ENCODE data around the gene SPDYE4.
A peak's percentile ranks its signal among the peaks of the same experiment; 100 is the strongest.

Gene SPDYE4

DNA sequence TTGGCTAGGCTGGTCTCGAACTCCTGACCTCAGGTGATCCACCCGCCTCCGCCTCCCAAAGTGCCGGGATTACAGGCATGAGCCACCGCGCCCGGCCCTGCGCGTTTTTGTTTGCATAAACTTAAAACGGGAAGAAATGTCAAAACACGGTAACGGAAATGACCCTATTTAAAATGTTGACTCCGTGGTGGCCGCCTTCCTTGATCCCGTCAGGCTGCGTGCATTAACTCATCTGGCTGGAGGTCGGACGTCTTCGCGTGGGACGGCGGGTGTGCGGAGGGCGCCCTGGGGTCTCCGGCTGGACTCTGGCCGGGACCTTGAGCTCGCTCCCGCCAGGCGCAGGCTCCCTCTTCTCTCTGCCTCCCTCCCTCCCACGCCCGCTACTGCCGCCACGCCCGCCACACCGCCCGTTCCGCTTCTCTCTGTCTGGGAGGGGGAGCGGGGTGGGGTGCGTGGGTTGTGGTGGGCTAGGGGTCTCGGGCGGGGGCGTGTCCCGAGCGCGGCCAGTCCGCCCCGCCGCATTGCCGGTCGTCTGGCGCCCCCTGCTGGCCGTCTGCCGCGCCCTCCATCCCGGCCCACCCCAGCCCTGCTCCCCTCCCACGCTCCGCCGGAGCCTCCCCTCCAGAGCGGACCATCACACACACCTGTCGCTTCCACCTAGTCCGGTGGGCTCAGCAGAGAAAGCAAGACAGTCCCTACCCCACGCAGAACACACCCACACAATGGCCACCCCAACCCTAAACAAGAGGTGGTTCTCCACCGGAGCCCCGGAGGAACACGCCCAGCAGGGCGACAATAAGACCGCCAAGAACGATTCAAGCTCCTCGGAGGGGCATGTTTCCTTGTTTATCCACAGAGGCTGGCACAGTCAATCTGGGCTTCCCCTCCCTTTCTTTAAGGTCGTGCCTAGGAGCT is 12.5 kb downstream of the SPDYE4 start:
- FAIRE-seq (no peak), DNase-seq (ENCODE audit: insufficient read length, low spot score) (peak; percentile 90)
- TF ChIP-seq CTCF (IDR thresholded peaks at IDR 0.05; ENCODE audit: insufficient read depth, missing control alignments): peak; percentile 35

DNA sequence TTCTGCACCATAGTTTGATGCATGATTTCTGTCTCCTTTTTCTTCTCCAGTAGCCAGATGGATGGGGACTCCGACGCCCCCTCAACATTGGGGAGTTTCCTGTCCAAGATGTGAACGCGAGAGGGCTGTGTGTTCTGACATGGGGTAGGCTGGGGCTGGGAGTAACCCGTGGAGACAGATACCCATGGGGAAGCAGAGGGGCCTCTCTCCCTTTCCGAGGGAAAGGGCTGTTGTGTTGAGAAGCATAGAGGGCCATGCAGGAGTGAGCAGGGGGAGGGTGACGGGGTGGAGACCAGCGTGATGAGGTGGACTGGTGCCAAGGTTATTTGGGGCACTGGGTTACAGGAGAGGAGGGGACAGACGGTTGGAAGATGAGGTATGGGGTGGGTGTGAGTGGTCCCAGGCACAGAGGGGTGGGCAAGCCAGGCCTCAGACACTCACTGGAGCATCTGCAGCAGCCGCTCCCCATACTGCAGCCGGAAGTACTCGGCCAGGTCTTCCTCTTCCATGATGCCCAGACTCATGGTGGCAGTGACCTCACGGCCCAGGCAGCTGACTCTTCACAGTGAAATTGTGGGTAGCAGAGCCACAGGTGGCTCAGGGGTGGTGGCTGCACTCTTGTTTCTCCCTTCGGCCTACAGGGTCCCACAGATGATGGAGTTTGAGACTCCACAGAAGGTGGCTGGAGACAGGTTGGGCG is 14.1 kb downstream of the SPDYE4 start:
- FAIRE-seq (no peak), DNase-seq (ENCODE audit: insufficient read length, low spot score) (no peak)
- TF ChIP-seq CTCF (IDR thresholded peaks at IDR 0.05; ENCODE audit: insufficient read depth, missing control alignments): no peak

GRCh38 chr17:8742819-8743218 is 15.5 kb downstream of the SPDYE4 start:
- FAIRE-seq (no peak), DNase-seq (ENCODE audit: insufficient read length, low spot score) (no peak)
- no peak for TF ChIP-seq CTCF (IDR thresholded peaks at IDR 0.05; ENCODE audit: insufficient read depth, missing control alignments)

DNA sequence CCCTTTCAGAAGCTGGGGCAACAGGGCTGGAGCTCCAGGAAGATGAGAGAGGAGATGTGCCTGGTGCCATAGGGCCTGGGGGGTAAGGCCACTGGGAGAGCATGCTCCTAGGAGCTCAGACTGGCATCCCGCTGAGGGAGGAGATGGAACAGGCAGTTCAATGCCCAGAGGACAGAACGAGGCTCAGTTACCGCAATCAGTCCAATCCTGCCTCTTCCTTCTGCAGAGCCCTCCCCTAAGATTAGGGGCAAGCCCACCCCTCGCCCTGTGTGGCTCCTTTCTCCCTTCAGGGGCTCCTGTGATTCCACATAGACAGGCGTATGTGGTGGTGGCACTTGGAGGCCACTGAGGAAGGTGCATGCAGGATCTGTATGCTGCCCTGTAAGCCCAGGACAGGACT is 16.1 kb downstream of the SPDYE4 start:
- DNase-seq (ENCODE audit: insufficient read length, low spot score) (no peak), FAIRE-seq (no peak)

GRCh38 chr17:8741771-8742170 is 16.6 kb downstream of the SPDYE4 start:
- DNase-seq (ENCODE audit: insufficient read length, low spot score): no peak
- FAIRE-seq: no peak
- TF ChIP-seq CTCF (IDR thresholded peaks at IDR 0.05; ENCODE audit: insufficient read depth, missing control alignments): no peak

More for the DNA sequence above, 16.1 kb downstream of the SPDYE4 start:
- TF ChIP-seq CTCF (IDR thresholded peaks at IDR 0.05; ENCODE audit: insufficient read depth, missing control alignments): no peak

DNA sequence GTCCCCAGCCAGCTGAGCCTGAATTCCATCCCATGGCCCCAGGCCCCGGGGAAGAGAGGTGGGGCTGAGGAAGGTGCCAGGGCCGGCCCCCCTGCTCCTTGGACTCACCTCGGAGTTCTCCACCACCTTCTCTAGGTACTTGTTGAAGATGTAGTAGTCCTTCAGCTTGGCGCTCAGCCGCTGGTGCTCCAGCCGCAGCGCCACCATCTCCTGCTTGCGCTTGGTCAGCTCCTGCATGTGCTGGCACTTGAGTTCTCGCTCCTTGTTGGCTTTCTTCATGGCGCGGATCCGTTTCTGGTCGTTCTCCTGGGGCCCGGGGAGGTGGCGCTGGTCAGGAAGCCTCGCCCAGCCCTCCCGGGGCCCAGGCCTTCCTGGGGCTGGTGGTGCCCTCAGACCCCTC is 17.0 kb downstream of the SPDYE4 start:
- no peak for TF ChIP-seq CTCF (IDR thresholded peaks at IDR 0.05; ENCODE audit: insufficient read depth, missing control alignments)
- DNase-seq (ENCODE audit: insufficient read length, low spot score) (no peak), FAIRE-seq (no peak)

DNA sequence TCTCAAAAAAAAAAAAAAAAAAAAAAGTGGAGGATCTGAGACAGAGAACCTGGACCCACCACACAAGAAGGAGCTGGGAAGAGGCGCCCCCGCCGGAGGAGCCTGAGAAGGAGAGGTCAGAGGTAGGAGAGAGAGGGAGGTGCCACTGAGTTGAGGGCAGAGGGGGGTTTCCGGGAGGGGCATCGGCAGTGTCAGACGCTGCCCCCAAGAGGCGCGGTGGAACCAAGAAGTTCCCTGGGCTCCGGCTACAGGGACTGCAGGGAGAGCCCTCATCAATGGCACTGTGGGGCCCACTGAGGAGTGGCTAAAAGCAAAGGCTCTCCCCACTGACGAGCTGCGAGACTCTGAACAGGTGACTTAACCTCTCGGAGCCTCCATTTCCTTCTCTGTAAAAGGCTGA is 17.9 kb downstream of the SPDYE4 start:
- no peak for TF ChIP-seq CTCF (IDR thresholded peaks at IDR 0.05; ENCODE audit: insufficient read depth, missing control alignments)
- DNase-seq (ENCODE audit: insufficient read length, low spot score) (no peak), FAIRE-seq (no peak)
